ENCODE measurements around the gene ZNF804A. TPM values are rescaled to one million over a fixed set of nuclear protein-coding genes. Genes with fewer than 3 reads are reported as not detected.

Gene ZNF804A
- total RNA-seq, 1 donor from 2014 or later, result not detected

DNA sequence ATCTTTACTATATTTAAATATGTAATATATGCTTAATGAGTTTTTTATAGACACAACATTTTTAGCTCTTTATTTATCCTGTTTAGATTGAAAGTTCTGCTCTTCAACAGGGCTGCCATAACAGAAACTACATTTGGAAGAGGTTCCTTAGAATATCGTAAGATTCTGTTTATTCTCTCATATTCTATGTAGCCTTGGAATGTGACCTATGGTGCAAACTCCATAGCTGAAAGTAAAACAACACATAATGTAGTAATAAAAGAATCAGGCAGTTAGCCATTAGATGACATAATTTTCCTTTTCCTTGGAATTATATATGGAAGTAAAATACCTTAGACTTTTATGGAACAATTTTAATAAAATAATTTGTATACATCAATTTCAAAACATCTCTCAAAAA is 91.3 kb downstream of the ZNF804A start:
- Mint-ChIP-seq H3K9me3 (no peaks in the 10 kb centered on the region), H3K4me1 (ENCODE audit: low read depth) (no peaks in the 10 kb centered on the region), H3K27ac (no peak overlapping the region), H3K4me3 (ENCODE audit: low read depth) (no peak overlapping the region), H3K27me3 (ENCODE audit: low read depth) (no peaks in the 10 kb centered on the region), H3K36me3 (ENCODE audit: low read depth) (no peaks in the 10 kb centered on the region)
- intact Hi-C loops (cut with micrococcal nuclease), result no loop called here
- DNase-seq (ENCODE audit: low spot score), result no peak

DNA sequence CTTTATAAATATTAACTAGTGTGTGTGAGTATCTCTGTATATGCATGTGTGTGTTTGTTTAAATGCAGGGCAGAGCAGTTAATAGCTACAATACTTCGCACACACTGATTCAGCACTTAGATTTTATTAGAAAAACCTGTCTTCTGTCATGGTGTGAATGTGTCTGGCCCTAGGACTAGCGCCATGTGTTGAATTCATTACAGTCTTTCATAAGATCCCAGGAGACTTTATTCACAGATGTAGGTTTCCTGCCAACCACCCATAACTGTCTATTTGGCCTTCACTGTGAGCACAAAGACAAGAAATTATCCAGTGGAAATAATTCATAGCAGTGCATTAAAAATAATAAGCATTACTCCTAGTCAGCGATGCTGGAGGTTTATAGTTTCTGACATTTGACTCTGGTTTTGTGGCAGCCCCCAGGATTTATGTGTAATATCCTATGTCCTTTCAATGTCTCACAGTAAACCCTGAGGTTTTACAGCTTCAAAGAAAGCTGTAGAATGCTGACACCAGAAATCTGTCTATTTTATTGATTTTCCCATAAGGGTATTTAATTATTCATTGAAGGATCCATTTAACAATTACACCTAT is 93.9 kb downstream of the ZNF804A start:
- no peaks in the 10 kb centered on the region for H3K27me3 Mint-ChIP-seq (ENCODE audit: low read depth)
- no peak overlapping the region for H3K4me3 Mint-ChIP-seq (ENCODE audit: low read depth)
- no peak for DNase-seq (ENCODE audit: low spot score)
- intact Hi-C loops (cut with micrococcal nuclease), result no loop called here
- no peaks in the 10 kb centered on the region for H3K9me3 Mint-ChIP-seq
- no peaks in the 10 kb centered on the region for H3K36me3 Mint-ChIP-seq (ENCODE audit: low read depth)
- H3K4me1 Mint-ChIP-seq (ENCODE audit: low read depth), result no peaks in the 10 kb centered on the region
- no peak overlapping the region for H3K27ac Mint-ChIP-seq

- H3K36me3 Mint-ChIP-seq (ENCODE audit: low read depth), result no peaks in the 10 kb centered on the region
- no peaks in the 10 kb centered on the region for H3K4me1 Mint-ChIP-seq (ENCODE audit: low read depth)
- no peak overlapping the region for H3K4me3 Mint-ChIP-seq (ENCODE audit: low read depth)
- intact Hi-C loops (cut with micrococcal nuclease), result no loop called here
- H3K27me3 Mint-ChIP-seq (ENCODE audit: low read depth), result no peaks in the 10 kb centered on the region
- no peaks in the 10 kb centered on the region for H3K9me3 Mint-ChIP-seq
- no peak overlapping the region for H3K27ac Mint-ChIP-seq
- no peak for DNase-seq (ENCODE audit: low spot score)
Observed at GRCh38 chr2:184696644-184697043, 98.3 kb downstream of the ZNF804A start.

GRCh38 chr2:184698476-184698875 is 100.1 kb downstream of the ZNF804A start:
- no peak overlapping the region for H3K27ac Mint-ChIP-seq
- no peaks in the 10 kb centered on the region for H3K9me3 Mint-ChIP-seq
- no peaks in the 10 kb centered on the region for H3K4me1 Mint-ChIP-seq (ENCODE audit: low read depth)
- H3K36me3 Mint-ChIP-seq (ENCODE audit: low read depth), result no peaks in the 10 kb centered on the region
- H3K4me3 Mint-ChIP-seq (ENCODE audit: low read depth), result no peak overlapping the region
- intact Hi-C loops (cut with micrococcal nuclease), result no loop called here
- no peaks in the 10 kb centered on the region for H3K27me3 Mint-ChIP-seq (ENCODE audit: low read depth)
- no peak for DNase-seq (ENCODE audit: low spot score)

- Mint-ChIP-seq H3K4me3 (ENCODE audit: low read depth) (no peak overlapping the region), H3K36me3 (ENCODE audit: low read depth) (no peaks in the 10 kb centered on the region), H3K4me1 (ENCODE audit: low read depth) (no peaks in the 10 kb centered on the region), H3K27ac (no peak overlapping the region), H3K9me3 (peaks cover 22% of the 10 kb centered on the region), H3K27me3 (ENCODE audit: low read depth) (no peaks in the 10 kb centered on the region)
- intact Hi-C loops (cut with micrococcal nuclease), result no loop called here
- DNase-seq (ENCODE audit: low spot score), result no peak
Observed at GRCh38 chr2:184721881-184722280, 123.6 kb downstream of the ZNF804A start.

DNA sequence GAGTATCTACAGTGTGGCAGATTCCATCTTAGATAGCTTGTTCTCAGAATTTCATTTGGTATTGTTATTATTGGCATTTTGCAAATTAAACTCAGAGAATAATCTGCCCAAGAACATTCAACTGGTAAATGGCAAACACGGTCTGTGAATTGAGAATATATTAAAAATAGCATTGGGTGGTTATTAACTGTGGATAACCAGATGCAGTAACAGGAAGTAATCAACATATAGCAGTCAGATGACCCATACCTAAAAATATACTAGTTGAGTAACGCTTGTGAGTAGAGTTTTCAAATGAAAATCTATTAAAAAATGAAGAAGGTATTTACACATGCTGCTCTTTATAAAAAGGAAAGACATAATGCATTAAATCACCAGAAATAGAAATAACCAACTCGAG is 129.5 kb downstream of the ZNF804A start:
- Mint-ChIP-seq H3K4me1 (ENCODE audit: low read depth) (no peaks in the 10 kb centered on the region), H3K9me3 (no peaks in the 10 kb centered on the region), H3K4me3 (ENCODE audit: low read depth) (no peak overlapping the region), H3K27me3 (ENCODE audit: low read depth) (no peaks in the 10 kb centered on the region), H3K36me3 (ENCODE audit: low read depth) (no peaks in the 10 kb centered on the region), H3K27ac (no peak overlapping the region)
- no peak for DNase-seq (ENCODE audit: low spot score)
- intact Hi-C loops (cut with micrococcal nuclease), result no loop called here

DNA sequence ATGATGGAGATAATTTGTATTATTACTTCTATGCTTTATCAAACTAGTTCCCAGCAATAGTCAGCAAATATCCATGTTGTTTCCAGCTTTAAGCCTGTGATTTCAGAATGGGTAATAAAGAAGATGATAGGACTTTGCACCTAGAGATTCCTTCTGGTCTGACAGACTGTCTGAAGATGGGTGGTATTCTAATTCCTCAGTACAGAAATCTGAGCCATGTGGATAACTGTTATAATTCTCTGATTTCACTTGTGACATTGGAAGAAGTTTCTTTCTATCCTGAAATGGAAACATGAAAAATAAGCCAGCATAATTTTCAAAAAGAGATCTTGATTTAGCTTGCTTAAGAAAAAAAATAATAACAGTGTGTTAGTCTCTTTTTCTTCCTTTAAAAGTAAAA is 130.1 kb downstream of the ZNF804A start:
- intact Hi-C loops (cut with micrococcal nuclease), result no loop called here

GRCh38 chr2:184729581-184729980 is 131.3 kb downstream of the ZNF804A start:
- DNase-seq (ENCODE audit: low spot score), result no peak
- no peak overlapping the region for H3K27ac Mint-ChIP-seq
- H3K9me3 Mint-ChIP-seq, result no peaks in the 10 kb centered on the region
- H3K27me3 Mint-ChIP-seq (ENCODE audit: low read depth), result no peaks in the 10 kb centered on the region
- H3K36me3 Mint-ChIP-seq (ENCODE audit: low read depth), result no peaks in the 10 kb centered on the region
- intact Hi-C loops (cut with micrococcal nuclease), result no loop called here
- no peaks in the 10 kb centered on the region for H3K4me1 Mint-ChIP-seq (ENCODE audit: low read depth)
- H3K4me3 Mint-ChIP-seq (ENCODE audit: low read depth), result no peak overlapping the region

More for the DNA sequence above, 130.1 kb downstream of the ZNF804A start:
- Mint-ChIP-seq H3K27ac (no peak overlapping the region), H3K4me3 (ENCODE audit: low read depth) (no peak overlapping the region), H3K36me3 (ENCODE audit: low read depth) (no peaks in the 10 kb centered on the region), H3K4me1 (ENCODE audit: low read depth) (no peaks in the 10 kb centered on the region), H3K27me3 (ENCODE audit: low read depth) (no peaks in the 10 kb centered on the region), H3K9me3 (no peaks in the 10 kb centered on the region)
- DNase-seq (ENCODE audit: low spot score), result no peak

DNA sequence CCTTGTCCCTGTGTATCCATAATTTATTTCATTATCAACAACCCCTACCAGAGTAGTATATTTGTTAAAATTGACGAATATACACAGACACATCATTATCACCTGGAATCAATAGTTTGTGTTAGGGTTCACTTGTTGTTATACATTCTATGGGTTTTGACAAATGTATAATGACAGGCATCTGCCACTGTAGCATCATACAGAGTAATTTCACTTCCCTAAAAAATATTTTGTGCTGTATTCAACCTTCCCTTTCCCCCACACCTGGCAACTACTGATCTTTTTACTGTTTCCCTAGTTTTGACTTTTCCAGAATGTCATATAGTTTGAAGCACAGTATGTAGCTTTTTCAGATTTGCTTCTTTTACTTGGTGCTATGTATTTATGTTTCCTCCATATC is 132.0 kb downstream of the ZNF804A start:
- intact Hi-C loops (cut with micrococcal nuclease), result no loop called here
- Mint-ChIP-seq H3K4me3 (ENCODE audit: low read depth) (no peak overlapping the region), H3K36me3 (ENCODE audit: low read depth) (no peaks in the 10 kb centered on the region), H3K4me1 (ENCODE audit: low read depth) (no peaks in the 10 kb centered on the region), H3K9me3 (no peaks in the 10 kb centered on the region), H3K27me3 (ENCODE audit: low read depth) (no peaks in the 10 kb centered on the region), H3K27ac (no peak overlapping the region)
- no peak for DNase-seq (ENCODE audit: low spot score)

DNA sequence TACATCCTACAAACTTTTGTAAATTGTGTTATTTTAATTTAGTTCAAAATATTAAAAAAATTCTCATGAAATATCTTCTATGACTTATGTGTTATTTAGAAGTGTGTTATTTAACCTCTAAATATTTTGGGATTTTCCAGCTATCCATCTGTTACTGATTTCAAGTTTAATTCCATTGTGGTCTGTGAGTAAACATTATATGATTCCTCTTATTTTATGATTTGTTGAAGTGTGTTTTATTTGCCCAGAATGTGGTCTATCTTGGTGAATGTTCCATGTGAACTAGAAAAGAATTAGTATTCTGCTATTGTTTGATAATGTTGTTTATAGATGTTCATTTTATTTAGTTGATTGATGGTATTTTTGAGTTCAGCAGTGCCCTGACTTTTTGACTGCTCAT is 136.0 kb downstream of the ZNF804A start:
- H3K36me3 Mint-ChIP-seq (ENCODE audit: low read depth), result no peaks in the 10 kb centered on the region
- no peak overlapping the region for H3K27ac Mint-ChIP-seq
- intact Hi-C loops (cut with micrococcal nuclease), result no loop called here
- no peaks in the 10 kb centered on the region for H3K4me1 Mint-ChIP-seq (ENCODE audit: low read depth)
- no peak overlapping the region for H3K4me3 Mint-ChIP-seq (ENCODE audit: low read depth)
- H3K27me3 Mint-ChIP-seq (ENCODE audit: low read depth), result no peaks in the 10 kb centered on the region
- peaks cover 5% of the 10 kb centered on the region for H3K9me3 Mint-ChIP-seq
- DNase-seq (ENCODE audit: low spot score), result no peak

- Mint-ChIP-seq H3K9me3 (peaks cover 5% of the 10 kb centered on the region), H3K27me3 (ENCODE audit: low read depth) (no peaks in the 10 kb centered on the region), H3K4me3 (ENCODE audit: low read depth) (no peak overlapping the region), H3K4me1 (ENCODE audit: low read depth) (no peaks in the 10 kb centered on the region), H3K36me3 (ENCODE audit: low read depth) (no peaks in the 10 kb centered on the region), H3K27ac (no peak overlapping the region)
- no peak for DNase-seq (ENCODE audit: low spot score)
- intact Hi-C loops (cut with micrococcal nuclease), result no loop called here
Observed at GRCh38 chr2:184735611-184736010, 137.3 kb downstream of the ZNF804A start.

GRCh38 chr2:184743096-184743495 is 144.8 kb downstream of the ZNF804A start:
- Mint-ChIP-seq H3K4me3 (ENCODE audit: low read depth) (no peak overlapping the region), H3K27me3 (ENCODE audit: low read depth) (no peaks in the 10 kb centered on the region), H3K4me1 (ENCODE audit: low read depth) (no peaks in the 10 kb centered on the region), H3K9me3 (peaks cover 3% of the 10 kb centered on the region), H3K27ac (no peak overlapping the region), H3K36me3 (ENCODE audit: low read depth) (no peaks in the 10 kb centered on the region)
- DNase-seq (ENCODE audit: low spot score), result no peak
- intact Hi-C loops (cut with micrococcal nuclease), result no loop called here

GRCh38 chr2:184756161-184756560 is 157.8 kb downstream of the ZNF804A start:
- no peak overlapping the region for H3K27ac Mint-ChIP-seq
- DNase-seq (ENCODE audit: low spot score), result no peak
- intact Hi-C loops (cut with micrococcal nuclease), result no loop called here
- no peaks in the 10 kb centered on the region for H3K9me3 Mint-ChIP-seq
- H3K4me1 Mint-ChIP-seq (ENCODE audit: low read depth), result no peaks in the 10 kb centered on the region
- no peaks in the 10 kb centered on the region for H3K36me3 Mint-ChIP-seq (ENCODE audit: low read depth)
- H3K27me3 Mint-ChIP-seq (ENCODE audit: low read depth), result no peaks in the 10 kb centered on the region
- no peak overlapping the region for H3K4me3 Mint-ChIP-seq (ENCODE audit: low read depth)

- Mint-ChIP-seq H3K9me3 (no peaks in the 10 kb centered on the region), H3K4me1 (ENCODE audit: low read depth) (no peaks in the 10 kb centered on the region), H3K36me3 (ENCODE audit: low read depth) (no peaks in the 10 kb centered on the region), H3K27me3 (ENCODE audit: low read depth) (no peaks in the 10 kb centered on the region), H3K27ac (no peak overlapping the region), H3K4me3 (ENCODE audit: low read depth) (no peak overlapping the region)
- intact Hi-C loops (cut with micrococcal nuclease), result no loop called here
- no peak for DNase-seq (ENCODE audit: low spot score)
Observed at GRCh38 chr2:184756885-184757284, 158.6 kb downstream of the ZNF804A start.
